GM18498 (cell line): Measurements from ENCODE around the gene PHLDB2.

Source experiments
- ATAC-seq: cut with Tn5 transposase; IDR thresholded peaks from one replicate; pipeline ENCODE4 v1.9.1; 2021; ENCODE audit warnings: mild to moderate bottlenecking, moderate library complexity; ENCODE audit not compliant: unreplicated experiment

PHLDB2 gene

DNA sequence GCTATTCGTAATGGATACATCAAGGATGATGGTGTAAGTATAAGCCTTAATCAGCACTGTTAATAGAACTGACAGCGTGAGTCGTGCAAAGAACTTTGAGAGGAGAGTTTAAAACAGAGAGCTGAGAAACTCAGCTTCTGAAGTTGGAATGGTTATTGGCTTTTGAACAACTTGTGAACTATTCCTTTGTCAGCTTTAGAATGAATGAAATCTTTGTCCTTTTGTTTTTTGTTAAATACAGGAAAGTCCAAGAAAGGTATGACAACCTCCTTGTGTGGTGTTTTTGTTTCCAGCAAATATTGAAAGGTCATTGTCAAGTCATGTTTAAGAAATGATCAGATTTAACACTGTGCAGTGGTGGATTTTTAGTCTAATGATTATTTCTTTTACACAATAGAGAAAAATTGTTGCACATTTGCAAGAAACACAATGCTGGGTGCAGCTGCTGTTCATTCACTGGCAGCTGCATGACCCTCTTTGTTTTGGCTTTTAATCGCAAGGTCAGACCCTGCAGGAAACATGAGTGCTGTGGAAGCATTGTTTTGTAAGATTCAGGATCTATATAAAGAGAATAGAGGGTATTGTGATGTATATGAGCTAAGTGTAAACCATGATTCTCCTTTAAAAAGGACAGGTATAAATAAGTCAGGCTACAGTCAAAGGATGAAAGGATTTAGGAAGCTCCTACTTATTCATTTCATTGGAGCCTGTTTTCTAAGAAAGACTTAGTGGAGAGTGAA, 98.1 kb downstream of the PHLDB2 start:
- ATAC-seq, result no peak

- ATAC-seq, result no peak
Measured at GRCh38 chr3:111961461-111962164, 102.5 kb downstream of the PHLDB2 start.

DNA sequence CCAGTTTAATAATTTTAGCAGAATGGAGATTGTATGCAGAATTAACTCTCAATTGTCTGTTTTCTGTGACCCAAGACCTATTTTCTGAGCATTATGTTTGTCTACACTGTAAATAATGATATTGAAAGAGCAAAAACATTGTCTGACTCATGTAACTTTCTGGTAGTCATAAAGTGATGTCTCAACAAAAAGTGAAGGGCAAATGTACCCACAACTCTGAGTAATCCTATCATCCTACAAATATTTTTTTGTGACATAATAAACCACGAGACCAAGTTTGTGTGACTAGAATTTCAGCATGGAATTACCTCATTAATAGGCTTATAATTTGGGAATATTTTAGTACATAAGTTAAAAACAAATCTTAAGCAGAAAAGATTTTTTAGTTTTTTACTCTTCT, 104.4 kb downstream of the PHLDB2 start:
- no peak for ATAC-seq

DNA sequence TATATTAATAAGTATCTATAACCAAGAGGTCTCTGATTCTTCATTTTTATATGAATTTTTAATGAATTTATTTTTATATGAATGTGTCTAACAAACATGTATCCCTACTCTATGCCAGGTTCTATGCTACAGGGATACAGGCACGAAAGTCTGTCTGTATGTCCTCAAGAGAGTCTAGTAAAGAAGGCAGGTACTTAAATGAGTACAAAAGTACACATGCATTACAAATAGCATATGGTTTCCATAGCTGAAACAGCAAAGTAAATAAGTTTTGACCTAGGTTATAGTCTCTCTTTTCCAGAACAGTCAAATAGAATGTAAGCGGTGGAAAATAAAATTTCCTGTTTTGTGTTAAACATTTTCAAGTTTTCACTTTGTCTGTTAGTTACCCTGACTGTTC, 106.4 kb downstream of the PHLDB2 start:
- no peak for ATAC-seq

GRCh38 chr3:111967068-111967467, 108.0 kb downstream of the PHLDB2 start:
- ATAC-seq, result no peak

- peak; percentile 90 for ATAC-seq
Measured at GRCh38 chr3:111967651-111968274, 108.7 kb downstream of the PHLDB2 start.

GRCh38 chr3:111968319-111969054, 109.4 kb downstream of the PHLDB2 start:
- ATAC-seq, result no peak

DNA sequence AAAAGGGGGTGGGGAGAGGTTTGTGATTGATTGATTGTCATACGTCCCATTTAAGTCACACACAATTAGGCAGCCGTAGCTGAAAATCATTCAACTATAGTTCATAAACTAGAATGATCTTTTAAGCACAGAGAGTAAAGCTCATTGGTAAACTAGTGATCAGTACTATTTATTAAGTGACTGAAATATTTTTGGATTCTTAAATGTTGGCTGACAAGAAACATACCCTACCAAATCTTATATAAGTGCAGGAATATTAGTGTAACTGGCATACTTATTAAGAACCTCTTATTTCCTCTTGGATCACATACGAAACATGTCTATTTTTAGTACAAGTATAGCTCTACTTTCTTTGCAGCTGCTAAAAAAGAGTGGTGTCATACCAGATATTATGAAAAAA, 111.3 kb downstream of the PHLDB2 start:
- no peak for ATAC-seq

DNA sequence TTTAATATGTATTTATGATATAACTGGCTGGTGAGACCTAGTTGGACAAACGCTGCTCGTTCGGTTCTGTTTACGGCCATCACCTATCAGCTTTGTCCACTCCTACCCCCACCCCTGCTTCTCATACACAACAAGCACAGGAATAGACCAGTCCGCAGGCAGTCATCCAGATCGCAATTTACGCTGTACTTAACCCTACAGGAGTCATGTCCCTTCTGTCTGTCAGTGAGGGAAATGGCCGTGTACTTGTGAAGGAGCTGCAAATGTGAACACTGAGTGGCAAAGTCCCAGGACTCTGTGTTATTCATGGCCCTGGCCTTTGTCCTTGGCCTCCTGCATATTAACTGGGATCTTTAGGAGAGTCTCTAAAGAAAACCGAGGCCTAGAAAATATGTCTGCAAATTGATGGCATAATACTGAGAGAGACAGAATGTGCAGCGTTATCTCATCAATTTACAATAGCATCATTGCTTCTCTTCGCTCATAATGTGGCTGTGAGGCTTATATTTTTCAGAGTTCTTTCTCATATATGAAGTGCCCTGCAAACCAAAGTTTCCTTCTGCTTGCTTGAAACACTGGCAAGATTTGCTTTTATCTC, 112.6 kb downstream of the PHLDB2 start:
- ATAC-seq, result no peak

DNA sequence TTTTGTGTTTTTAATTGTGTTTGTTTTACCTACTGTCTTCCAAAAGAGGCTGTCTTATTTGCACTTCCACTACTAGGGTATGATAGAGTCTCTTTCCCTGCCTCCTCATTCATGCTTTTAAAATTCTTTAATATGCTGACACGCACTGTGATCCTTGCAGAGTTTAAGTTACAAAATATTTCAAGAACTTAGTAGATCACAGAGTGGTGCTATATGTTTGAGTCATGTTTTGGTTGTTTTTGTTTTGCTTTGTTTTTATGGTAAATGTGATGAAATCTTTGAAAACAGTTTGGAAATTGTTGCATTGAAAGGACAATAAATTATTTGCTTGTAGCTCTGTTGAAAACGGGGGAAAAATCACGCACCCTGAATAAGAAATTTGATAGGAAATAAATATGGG, 113.8 kb downstream of the PHLDB2 start:
- ATAC-seq, result no peak

DNA sequence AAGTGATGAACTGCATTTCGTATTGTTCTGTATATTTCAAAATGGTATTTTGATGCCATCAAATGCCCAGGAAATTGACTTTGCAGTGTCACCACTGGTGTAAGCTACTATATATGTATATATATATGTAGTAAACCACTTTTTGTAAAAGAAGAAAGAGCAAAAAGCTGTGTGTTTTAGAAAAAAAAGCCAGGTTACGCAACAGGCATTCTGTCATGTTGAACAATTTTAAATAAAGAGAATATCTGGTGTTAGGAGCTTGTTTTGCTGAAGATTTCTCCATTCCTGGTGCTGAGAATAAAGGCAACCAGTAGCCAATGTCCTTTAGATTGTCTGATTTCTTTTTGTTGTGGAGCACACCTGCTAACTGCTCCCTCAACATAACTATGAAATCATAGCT, 116.1 kb downstream of the PHLDB2 start:
- ATAC-seq, result no peak

GRCh38 chr3:111976254-111976653, 117.2 kb downstream of the PHLDB2 start:
- ATAC-seq, result no peak

GRCh38 chr3:111978583-111979433, 119.7 kb downstream of the PHLDB2 start, which contains the start of gene ABHD10:
Gene ABHD10, plus strand, starts transcription at chr3:111979026. Its CDS starts 36 bp downstream, at chr3:111979062.
- peak; percentile 97 for ATAC-seq

DNA sequence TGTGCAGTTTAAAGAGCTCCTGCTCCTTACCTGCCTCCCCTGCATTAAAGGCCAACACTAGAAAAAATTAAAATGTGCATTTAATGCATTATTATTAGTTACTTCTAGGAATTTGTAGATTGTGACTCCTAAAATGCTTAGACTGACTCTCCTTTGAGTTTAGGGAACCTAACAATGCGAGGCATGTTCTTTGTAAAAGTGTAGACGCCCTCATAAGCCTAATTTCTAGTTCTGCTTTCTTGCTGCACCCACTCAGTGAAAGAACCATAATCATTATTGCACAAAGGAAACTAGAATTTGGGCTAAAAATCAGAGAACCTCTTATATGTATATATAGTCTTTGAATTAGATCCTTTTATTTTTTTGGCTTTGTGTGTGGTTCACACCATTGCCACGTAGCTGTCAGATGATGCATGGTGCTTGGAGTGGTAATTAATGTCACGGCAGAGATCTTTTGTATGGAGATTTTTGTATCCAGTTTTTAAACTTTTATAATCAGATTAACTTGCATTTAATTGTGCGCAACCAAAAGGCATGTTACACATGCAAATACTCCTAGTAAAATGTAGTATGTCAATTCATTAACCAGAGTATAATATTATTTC, 120.5 kb downstream of the PHLDB2 start:
- peak; percentile 36 for ATAC-seq

GRCh38 chr3:111980716-111981456, 121.8 kb downstream of the PHLDB2 start:
- no peak for ATAC-seq

DNA sequence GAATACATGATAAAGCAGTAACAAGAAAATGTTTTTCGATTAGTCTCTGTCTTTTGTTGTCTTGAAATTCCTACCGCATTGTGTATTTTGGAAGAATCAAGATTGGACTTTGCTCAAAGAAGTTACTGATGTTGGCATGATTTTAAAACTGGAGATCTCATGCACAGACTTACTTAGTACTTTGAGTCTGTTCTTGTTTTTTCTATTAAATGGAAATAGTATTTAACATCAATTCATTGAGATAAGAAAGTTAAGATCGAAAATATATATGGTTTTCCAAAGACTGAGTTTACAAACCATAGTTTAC, 122.3 kb downstream of the PHLDB2 start:
- ATAC-seq, result no peak

GRCh38 chr3:111984636-111985298, 125.7 kb downstream of the PHLDB2 start:
- no peak for ATAC-seq

- no peak for ATAC-seq
Measured at GRCh38 chr3:111986800-111987199, 127.7 kb downstream of the PHLDB2 start.
